Ishikawa (cell line): Measurements from ENCODE around the gene VSIG8.

ENCODE experiments used
- CEBPB ChIP-seq: IDR thresholded peaks from 2 replicates; pipeline ENCODE4 v1.6.1; 2012
- CREB1 ChIP-seq: IDR thresholded peaks from 2 replicates; pipeline ENCODE4 v1.6.1; 2012; ENCODE audit warnings: low read depth
- EGR1 ChIP-seq: IDR thresholded peaks from 2 replicates; pipeline ENCODE4 v1.6.1; 2012
- EP300 ChIP-seq: IDR thresholded peaks from 2 replicates; pipeline ENCODE4 v1.6.1; 2012; ENCODE audit warnings: borderline replicate concordance
- FOXM1 ChIP-seq: IDR thresholded peaks from 2 replicates; pipeline ENCODE4 v1.6.1; 2012; ENCODE audit warnings: low read depth, borderline replicate concordance
- MAX ChIP-seq: IDR thresholded peaks from 2 replicates; pipeline ENCODE4 v1.6.1; 2012
- NFIC ChIP-seq: IDR thresholded peaks from 2 replicates; pipeline ENCODE4 v1.6.1; 2012
- RAD21 ChIP-seq: IDR thresholded peaks from 2 replicates; pipeline ENCODE4 v1.6.1; 2012; ENCODE audit warnings: low read depth
- REST ChIP-seq: IDR thresholded peaks from 2 replicates; pipeline ENCODE4 v1.6.1; 2012; ENCODE audit warnings: low read depth, mild to moderate bottlenecking
- TAF1 ChIP-seq: IDR thresholded peaks from 2 replicates; pipeline ENCODE4 v1.6.1; 2012; ENCODE audit warnings: low read depth, mild to moderate bottlenecking
- TCF12 ChIP-seq: IDR thresholded peaks from 2 replicates; pipeline ENCODE4 v1.6.1; 2012; ENCODE audit warnings: low read depth
- YY1 ChIP-seq: IDR thresholded peaks from 2 replicates; pipeline ENCODE4 v1.6.1; 2012; ENCODE audit warnings: low read depth
- ZBTB7A ChIP-seq: IDR thresholded peaks from 2 replicates; pipeline ENCODE4 v1.6.1; 2012; ENCODE audit warnings: low read depth

DNA sequence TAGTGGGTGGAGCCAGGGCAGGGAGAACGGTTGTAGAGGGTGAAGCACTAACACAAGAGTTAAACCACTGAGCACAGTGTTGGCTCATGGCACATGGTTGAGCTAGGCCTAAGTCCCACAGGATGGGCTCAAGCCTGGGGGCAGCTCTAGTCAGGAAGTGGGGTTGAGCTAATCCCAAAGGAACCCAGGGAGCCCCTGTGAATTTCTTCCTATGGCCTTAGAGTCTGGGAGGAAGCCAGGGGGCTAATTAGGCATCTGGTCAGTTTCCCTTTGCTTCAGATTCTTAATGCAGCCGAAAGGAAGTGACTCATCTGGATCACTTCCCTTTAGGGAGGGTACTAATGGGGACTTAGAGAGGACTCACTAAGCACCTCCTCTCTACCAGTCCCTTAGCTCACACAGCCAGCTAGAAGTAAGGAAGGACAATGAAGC, 27.4 kb upstream of the VSIG8 start:
- TF ChIP-seq YY1 (no peak), EP300 (no peak), RAD21 (no peak), ZBTB7A (no peak), REST (no peak), FOXM1 (no peak), CEBPB (no peak), TCF12 (no peak), MAX (no peak), TAF1 (no peak), CREB1 (no peak), EGR1 (no peak), NFIC (no peak)
